ENCODE measurements around the gene PFN1.
"Not testable (repeated sequence)": the region's sequence is repeated elsewhere in the genome, so short reads cannot be mapped to it uniquely, and the experiment has no call there.

PFN1 gene

DNA sequence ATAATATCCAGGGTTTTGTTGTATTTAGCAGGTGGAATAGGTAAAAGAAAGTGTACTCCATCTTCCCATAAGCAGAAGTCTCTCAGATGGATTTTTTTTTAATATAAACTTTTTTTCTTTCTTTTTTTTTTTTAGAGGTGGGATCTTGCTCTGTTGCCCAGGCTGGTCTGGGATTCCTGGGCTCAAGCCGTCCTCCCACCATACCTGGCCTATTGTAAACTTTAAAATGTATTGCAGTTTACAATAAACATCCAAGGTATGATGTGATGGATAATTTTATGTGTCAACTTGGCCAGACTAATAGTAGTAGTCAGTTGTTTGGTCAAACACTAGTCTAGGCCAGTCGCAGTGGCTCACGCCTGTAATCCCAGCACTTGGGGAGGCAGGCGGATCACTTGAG lies 27.0 kb downstream of the PFN1 start:
- DNase-seq (ENCODE audit: low spot score): no peak

DNA sequence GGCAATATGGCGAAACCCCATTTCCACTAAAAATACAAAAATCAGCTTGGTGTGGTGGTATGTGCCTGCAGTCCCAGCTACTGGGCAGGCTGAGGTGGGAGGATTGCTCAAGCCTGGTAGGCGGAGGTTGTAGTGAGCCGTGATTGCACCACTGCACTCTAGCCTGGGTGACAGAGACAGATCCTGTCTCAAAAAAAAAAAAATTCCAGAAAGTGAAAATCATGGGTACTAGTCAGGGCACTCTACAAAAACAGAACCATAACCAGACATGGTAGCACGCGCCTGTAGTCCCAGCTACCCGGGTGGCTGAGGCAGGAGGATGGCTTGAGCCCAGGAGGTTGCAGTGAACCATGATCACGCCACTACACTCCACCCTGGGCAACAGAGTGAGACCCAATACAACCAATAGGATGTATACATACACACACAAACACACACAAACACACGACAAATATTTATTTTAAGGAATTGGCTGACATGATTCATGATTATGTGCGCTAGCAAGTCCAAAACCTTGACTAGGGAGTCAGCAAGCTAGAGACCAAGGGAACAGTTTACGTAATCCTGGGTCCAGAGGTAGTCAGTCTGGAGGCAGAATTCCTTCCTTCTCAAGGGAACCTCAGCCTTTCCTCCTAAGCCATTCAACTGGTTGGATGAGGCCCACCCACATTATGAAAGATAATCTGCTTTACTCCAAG lies 27.8 kb downstream of the PFN1 start:
- no peak for DNase-seq (ENCODE audit: low spot score)

DNA sequence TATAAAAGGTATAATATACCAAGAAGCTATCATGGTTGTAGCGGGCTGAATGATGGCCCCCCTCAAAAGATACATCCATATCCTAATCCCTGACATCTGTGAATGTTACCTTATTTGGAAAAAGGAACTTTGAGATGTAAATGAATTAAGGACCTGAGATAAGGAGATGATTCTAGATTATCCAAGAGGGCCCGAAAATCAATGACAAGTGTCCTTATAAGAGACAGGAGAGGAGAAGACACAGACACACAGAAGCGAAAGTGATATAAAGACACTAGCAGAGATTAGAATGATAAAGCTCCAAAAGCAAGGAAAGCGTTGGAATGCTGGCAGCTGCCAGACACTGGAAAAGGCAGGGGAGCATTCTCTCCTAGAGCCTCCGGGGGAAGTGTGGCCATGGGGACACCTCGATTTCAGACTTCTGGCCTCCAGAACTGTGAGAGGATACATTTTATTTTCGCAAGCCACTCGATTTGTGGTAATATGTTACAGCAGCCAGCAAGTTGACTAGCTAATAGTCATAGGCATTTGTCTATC lies 28.8 kb downstream of the PFN1 start:
- no peak for DNase-seq (ENCODE audit: low spot score)

GRCh38 chr17:4914551-4914950 lies 33.8 kb downstream of the PFN1 start:
- not testable (repeated sequence) for DNase-seq (ENCODE audit: low spot score)

DNA sequence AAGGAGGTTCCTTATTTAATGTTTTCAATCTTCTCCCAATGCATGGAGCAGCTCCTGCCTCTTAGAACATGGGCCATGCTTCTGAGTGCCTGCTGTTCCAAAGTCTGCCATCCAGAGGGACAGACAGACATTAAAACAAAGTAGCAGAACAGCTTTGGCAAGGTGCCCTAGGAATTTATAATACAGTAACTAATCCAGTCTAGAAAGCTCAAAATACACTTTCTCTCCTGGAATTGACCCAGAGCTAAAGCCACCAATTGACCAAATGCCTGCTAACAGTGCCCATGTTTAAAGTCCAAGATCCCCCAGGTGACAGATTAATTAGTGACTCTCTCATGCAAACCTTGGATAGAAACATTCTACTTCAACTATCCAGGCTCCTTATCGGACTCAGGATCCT lies 34.3 kb downstream of the PFN1 start:
- DNase-seq (ENCODE audit: low spot score): no peak

DNA sequence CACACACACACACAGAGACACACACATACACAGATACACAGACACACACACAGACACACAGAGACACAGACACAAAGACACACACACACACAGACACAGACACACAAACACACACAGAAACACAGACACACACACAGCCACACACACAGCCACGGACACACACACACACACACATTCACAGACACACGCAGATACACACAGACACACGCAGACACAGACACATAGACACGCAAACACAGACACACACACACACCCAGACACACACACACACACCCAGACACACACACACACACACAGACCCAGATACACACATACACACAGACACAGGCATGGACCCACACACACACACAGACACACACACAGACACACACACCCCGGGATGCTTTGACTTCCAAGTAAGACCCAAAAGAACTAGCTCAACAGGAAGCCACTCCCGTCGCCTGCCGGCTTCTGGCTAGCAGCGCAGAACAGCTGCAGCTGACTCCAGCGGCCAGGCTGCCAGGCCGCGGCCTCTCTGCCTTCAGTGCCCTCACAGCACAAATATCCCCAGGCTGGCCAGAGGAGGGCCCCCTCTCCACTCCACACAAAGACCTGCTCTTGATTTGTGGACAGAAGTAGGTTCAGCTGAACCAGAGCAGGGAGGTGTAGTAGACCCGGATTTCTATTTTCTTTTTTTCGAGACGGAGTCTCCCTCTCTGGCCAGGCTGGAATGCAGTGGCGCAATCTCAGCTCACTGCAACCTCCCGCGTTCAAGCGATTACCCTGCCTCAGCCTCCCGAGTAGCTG lies 39.4 kb downstream of the PFN1 start:
- DNase-seq (ENCODE audit: low spot score): peak; percentile 71

- no peak for DNase-seq (ENCODE audit: low spot score)
These were observed 40.0 kb downstream of the PFN1 start for GRCh38 chr17:4908301-4908700.

DNA sequence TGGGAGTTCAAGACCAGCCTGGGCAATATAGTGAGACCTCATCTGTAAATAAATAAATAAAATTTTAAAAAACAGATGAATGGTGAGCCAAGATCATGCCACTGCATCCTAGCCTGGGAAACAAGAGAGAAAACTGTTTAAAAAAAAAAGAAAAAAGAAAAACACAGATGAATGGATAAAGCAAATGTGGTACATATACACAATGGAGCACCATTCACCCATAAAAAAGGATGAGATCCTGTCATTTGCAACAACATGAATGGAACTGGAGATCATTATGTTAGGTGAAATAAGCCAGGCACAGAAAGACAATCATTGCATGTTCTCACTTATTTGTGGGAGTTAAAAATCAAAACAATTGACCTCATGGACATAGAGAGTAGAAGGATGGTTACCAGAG lies 41.7 kb downstream of the PFN1 start:
- DNase-seq (ENCODE audit: low spot score): not testable (repeated sequence)

DNA sequence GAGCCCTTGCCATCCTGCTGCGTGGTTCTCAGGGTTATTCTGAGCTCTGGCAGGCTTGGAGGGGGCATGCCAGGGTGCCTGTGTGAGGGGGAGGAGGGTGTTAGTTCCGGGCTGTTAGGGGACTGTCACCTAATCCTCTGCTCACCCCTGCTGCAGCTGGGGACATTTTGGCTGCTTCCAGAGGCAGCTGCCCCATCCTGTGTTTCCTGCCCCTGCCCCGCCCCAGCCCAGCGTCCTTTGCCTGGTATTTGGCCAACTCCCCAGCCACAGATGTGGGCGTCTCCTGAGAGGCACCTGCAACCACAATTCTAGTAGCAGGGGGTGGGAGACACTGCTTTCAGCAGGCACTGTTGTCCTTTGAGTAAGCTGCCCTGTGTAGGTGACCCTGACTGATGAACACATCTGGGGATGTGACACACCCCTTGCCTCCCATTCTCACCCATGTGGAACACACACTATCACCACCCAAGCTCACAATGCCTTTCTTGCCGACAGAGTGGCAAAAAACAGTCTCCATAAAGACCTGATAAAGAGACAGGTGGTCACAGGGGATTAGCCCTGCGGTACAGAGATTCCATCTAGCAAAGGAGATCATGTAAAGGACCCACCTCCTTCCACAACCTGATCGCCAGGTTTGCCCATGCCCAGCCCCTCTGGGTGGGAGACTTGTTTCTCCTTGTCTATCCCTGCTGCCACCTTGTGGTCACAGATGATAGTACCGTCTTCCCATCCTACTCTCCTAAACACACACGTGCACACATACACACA lies 45.1 kb downstream of the PFN1 start, which contains the start of gene CHRNE:
Gene CHRNE, minus strand, starts transcription at position 48 of the 768 bp plus-strand sequence. Its CDS starts 35 bp downstream, at position 13.
- peak; percentile 82 for DNase-seq (ENCODE audit: low spot score)

DNA sequence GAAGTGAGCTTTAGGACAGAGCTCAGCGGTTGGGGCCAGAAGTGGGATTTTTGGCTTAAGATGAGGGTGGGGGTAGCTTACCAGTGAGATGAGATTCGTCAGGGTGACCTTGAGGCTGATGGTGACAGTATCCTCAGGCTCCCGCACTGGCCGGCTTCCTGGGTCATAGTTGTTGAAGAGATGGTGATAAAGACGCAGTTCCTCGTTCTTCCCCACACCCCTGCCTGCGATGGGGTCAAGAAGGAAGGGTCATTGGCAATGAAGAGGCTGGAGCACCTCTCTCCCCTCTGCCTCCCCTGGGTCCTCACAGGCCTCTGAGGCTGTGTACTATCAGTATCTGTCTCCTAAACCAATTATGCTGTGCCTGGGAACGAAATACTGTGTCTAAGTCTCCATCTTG lies 45.8 kb downstream of the PFN1 start:
- no peak for DNase-seq (ENCODE audit: low spot score)

GRCh38 chr17:4901648-4902344 lies 46.5 kb downstream of the PFN1 start:
- DNase-seq (ENCODE audit: low spot score): no peak

GRCh38 chr17:4901108-4901647 lies 47.2 kb downstream of the PFN1 start:
- DNase-seq (ENCODE audit: low spot score): no peak

DNA sequence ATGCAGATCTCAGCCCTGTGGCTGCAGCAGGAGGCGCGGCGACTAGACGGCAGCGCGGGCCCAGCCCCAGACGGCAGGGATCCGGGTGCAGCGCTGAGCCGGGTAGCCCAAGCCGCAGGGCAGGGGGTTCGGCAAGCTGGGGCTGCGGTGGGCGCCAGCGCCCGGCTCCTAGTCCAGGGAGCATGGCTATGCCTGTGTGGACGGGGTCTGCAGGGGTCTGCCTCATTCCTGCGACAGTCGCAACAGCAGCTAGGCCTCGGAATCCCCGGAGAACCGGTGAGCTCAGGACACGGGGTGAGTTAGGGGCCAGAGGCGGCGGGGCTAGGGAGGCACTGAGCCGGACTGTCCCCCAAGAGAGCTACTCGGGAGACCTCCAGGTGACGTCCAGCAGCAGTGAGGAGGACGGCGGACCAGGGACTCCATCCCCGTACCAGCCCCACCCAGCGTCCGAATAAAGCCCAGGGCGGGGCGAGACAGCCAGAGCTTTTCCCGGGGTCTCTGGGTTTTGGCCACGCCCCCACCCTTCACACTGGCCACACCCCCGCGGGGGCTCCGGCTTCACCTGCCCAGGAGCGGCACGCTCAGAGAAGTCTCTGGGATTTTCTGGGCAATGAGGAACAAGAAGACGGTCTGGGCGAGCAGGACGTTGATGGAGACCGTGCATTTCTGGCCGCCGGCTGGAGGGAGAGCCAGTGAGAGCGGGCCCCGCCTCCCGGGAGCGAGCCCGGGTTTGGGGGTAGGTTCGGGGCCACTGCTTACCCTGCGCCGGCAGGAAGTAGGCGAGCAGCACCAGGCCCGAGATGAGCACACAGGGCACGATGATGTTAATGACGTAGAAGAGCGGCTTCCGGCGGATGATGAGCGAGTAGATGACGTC lies 47.9 kb downstream of the PFN1 start:
- DNase-seq (ENCODE audit: low spot score): peak; percentile 42

DNA sequence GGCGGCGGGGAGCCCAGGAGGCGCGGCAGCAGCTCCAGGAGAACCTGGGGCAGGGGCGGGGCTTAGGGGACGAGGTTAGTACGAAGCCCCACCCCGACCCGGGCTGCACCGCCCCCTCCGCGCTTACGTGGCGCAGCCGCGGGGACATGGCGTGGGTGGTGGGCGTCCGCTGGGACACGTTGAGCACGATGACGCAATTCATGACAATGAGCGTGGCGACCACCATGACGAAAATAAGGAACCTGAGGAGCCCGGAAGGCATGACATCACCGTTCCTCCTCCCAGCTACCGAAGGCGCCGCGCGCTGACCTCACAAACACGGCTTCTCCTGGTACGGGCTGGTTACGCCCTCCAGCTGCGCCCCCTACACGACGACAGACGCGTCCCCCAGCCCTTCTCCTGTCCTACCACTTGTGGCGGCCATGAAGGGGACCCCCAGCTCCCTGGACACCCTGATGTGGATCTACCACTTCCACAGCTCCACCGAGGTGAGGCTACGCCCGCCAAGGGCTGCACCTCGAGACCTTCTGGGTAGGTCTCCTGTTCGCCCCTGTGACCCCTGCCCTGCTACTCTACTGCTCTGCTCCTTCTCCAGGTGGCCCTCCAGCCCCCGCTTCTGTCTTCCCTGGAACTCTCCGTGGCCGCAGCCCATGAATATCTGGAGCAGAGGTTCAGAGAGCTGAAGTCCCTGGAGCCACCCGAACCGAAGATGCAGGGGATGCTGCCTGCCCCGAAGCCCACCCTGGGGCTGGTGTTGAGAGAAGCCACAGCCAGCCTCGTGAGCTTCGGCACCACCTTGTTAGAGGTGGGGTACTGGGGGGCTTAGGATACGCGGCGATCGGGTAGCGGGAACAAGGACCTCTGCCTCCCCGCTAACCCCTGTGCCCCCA lies 48.7 kb downstream of the PFN1 start, which contains the start of gene C17orf107:
Gene C17orf107, plus strand, starts transcription at position 196 of the 890 bp plus-strand sequence. Its CDS starts 227 bp downstream, at position 423.
- DNase-seq (ENCODE audit: low spot score): peak; percentile 76

DNA sequence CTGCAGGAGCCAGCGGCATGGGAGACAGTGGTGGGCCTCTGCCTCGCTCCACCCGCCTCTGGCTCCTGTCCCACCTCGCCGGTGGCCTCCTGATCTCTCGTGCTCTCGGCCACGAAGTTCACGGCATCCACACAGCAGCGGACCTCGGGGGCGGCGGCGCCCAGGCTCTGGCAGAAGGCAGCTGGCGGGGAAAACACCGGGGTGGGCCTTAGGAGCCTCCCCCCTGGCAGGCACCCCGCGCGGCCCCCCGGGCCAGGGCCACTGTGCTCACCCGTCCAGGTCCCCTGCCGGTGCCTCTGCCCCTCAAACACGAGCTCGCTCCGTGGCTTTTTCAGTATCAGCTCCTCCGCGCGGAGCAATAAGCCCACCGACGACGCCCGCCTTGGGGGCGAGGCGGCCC lies 49.4 kb downstream of the PFN1 start:
- DNase-seq (ENCODE audit: low spot score): no peak

- DNase-seq (ENCODE audit: low spot score): no peak
These were observed 50.0 kb downstream of the PFN1 start for GRCh38 chr17:4898351-4898750.

GRCh38 chr17:4897785-4898184 lies 50.5 kb downstream of the PFN1 start:
- no peak for DNase-seq (ENCODE audit: low spot score)

DNA sequence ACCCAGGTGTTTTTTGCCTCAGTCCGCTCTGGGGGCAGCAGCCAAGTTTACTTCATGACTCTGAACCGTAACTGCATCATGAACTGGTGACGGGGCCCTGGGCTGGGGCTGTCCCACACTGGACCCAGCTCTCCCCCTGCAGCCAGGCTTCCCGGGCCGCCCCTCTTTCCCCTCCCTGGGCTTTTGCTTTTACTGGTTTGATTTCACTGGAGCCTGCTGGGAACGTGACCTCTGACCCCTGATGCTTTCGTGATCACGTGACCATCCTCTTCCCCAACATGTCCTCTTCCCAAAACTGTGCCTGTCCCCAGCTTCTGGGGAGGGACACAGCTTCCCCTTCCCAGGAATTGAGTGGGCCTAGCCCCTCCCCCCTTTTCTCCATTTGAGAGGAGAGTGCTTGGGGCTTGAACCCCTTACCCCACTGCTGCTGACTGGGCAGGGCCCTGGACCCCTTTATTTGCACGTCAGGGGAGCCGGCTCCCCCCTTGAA lies 51.1 kb downstream of the PFN1 start:
- no peak for DNase-seq (ENCODE audit: low spot score)
